RWPE2 (cell line): ENCODE results near the gene GAREM1.

Experiments used
- ATAC-seq: fragments of 200-7000 bp; cut with Tn5 transposase; 3 replicates; pipeline ENCODE4 v1.9.1; 2021; ENCODE audit warnings: low read depth
- DNase-seq: peaks from one replicate; pipeline ENCODE4 v3.0.0-alpha.2; 2020; ENCODE audit warnings: low spot score
- H3K27ac ChIP-seq: fragments of 450-650 bp; 2 replicates; pipeline ENCODE4 v1.5.1; 2017; ENCODE audit warnings: mild to moderate bottlenecking; ENCODE audit not compliant: poor library complexity, severe bottlenecking
- H3K27me3 ChIP-seq: fragments of 250-450 bp; sonication (Bioruptor Pico); 2 replicates; pipeline ENCODE4 v1.5.1; 2021; ENCODE audit warnings: mild to moderate bottlenecking, moderate library complexity; ENCODE audit not compliant: insufficient read depth, poor library complexity, severe bottlenecking
- H3K36me3 ChIP-seq: fragments of 250-450 bp; sonication (Bioruptor Pico); 2 replicates; pipeline ENCODE4 v1.5.1; 2020; ENCODE audit warnings: low read depth, mild to moderate bottlenecking, moderate library complexity
- H3K4me1 ChIP-seq: fragments of 250-450 bp; sonication (Bioruptor Pico); 2 replicates; pipeline ENCODE4 v1.5.1; 2021; ENCODE audit warnings: mild to moderate bottlenecking, moderate library complexity; ENCODE audit not compliant: insufficient read depth, poor library complexity, severe bottlenecking
- H3K4me3 ChIP-seq: fragments of 250-450 bp; sonication (Bioruptor Pico); 2 replicates; pipeline ENCODE4 v1.5.1; 2021; ENCODE audit warnings: mild to moderate bottlenecking, moderate library complexity; ENCODE audit not compliant: severe bottlenecking
- H3K9me3 ChIP-seq: fragments of 250-450 bp; sonication (Bioruptor Pico); 2 replicates; pipeline ENCODE4 v1.5.1; 2021; ENCODE audit warnings: mild to moderate bottlenecking, moderate library complexity; ENCODE audit not compliant: severe bottlenecking
- TF ChIP-seq, protein P1 (sequence below): fragments of 450-650 bp; IDR thresholded peaks from one replicate; pipeline ENCODE4 v1.5.1; 2017; ENCODE audit warnings: mild to moderate bottlenecking, moderate library complexity; ENCODE audit not compliant: poor library complexity, severe bottlenecking

The GAREM1 gene

DNA sequence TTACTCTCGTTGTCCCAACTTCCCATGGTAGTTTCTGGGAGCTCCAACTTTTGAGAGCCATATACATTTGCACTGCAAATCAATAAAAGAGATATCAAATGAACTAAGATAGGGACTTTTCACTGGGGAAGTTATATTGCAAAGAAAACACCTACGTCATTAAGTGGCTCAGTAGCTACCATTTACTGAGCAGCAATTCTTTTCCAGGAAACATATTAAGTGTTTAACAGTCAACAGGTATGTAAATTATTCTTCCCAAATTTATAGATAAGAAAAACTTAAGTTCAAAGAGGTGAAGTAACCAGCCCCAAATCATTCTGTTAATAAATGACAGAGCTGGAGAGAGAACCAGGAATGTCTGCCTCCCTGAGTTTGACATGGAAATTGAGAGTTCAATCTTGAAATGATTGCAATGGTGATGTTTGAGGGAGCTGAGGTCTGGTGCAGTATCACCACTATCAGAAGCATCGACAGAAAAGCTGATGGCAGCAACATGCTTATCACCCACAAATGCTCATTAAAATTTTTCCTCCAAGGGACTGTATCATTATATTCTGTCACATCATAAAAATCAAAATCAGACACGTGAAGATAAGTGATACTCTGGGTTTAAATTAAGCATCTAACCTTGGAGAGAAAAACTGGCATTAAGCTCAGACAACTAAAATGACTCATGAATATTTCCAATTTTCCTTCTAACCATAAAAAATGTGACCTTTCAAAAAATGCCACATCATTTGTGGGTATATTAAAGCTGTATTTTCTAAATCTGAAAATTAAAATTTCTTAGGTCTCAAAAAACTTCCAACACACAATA lies 43.4 kb downstream of the GAREM1 start:
- H3K4me1 ChIP-seq = peaks cover 11% of the 10 kb centered on the region
- TF ChIP-seq, protein P1, sequence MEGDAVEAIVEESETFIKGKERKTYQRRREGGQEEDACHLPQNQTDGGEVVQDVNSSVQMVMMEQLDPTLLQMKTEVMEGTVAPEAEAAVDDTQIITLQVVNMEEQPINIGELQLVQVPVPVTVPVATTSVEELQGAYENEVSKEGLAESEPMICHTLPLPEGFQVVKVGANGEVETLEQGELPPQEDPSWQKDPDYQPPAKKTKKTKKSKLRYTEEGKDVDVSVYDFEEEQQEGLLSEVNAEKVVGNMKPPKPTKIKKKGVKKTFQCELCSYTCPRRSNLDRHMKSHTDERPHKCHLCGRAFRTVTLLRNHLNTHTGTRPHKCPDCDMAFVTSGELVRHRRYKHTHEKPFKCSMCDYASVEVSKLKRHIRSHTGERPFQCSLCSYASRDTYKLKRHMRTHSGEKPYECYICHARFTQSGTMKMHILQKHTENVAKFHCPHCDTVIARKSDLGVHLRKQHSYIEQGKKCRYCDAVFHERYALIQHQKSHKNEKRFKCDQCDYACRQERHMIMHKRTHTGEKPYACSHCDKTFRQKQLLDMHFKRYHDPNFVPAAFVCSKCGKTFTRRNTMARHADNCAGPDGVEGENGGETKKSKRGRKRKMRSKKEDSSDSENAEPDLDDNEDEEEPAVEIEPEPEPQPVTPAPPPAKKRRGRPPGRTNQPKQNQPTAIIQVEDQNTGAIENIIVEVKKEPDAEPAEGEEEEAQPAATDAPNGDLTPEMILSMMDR = no peak
- no peak for DNase-seq
- H3K9me3 ChIP-seq = no peaks in the 10 kb centered on the region
- no peak overlapping the region for H3K4me3 ChIP-seq
- no peak for ATAC-seq
- no peaks in the 10 kb centered on the region for H3K36me3 ChIP-seq
- H3K27me3 ChIP-seq = no peaks in the 10 kb centered on the region
- H3K27ac ChIP-seq = no peak overlapping the region

DNA sequence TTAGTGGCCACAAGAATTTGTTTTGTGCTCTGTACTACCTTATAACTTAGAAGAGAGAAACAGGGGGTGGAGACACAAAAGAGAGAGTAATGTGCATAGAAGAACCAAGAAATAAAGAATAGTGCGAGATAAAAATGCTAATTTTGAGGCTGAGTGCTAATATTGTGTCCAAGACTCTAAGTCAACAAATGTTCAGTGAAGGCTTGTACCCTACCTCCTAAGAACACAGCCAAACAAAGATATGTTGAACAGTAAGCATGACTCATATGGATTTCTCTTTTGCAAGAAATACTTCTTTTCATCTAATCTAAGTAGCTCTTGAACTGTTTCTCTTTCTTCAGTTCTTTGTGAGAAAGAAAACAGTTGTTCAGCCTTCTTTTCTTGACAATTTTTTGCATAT lies 45.2 kb downstream of the GAREM1 start:
- Histone ChIP-seq H3K9me3 (no peaks in the 10 kb centered on the region), H3K27ac (no peak overlapping the region), H3K4me3 (no peak overlapping the region), H3K27me3 (no peaks in the 10 kb centered on the region), H3K4me1 (peaks cover 11% of the 10 kb centered on the region), H3K36me3 (no peaks in the 10 kb centered on the region)
- ATAC-seq (peak; percentile 79), DNase-seq (no peak)
- TF ChIP-seq, protein P1 = no peak

DNA sequence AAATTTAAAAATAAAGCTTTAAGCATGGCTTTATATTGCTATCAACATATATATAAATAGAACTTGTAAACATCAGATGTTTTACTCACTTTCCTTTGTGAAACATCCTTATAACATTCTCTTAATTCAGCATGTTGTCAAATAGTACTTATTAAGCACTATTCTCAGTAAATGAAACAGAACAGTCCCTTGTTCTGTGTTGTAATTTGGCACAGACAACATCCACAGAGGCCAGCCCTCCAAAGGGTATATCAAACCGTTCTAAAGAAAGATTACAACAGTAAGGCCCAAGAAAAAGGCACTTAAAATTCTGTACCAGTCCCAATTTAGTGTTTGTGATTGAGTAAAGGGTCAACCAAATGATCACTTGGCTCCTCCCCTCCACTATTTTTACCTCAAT lies 46.0 kb downstream of the GAREM1 start:
- H3K27me3 ChIP-seq = no peaks in the 10 kb centered on the region
- H3K36me3 ChIP-seq = no peaks in the 10 kb centered on the region

DNA sequence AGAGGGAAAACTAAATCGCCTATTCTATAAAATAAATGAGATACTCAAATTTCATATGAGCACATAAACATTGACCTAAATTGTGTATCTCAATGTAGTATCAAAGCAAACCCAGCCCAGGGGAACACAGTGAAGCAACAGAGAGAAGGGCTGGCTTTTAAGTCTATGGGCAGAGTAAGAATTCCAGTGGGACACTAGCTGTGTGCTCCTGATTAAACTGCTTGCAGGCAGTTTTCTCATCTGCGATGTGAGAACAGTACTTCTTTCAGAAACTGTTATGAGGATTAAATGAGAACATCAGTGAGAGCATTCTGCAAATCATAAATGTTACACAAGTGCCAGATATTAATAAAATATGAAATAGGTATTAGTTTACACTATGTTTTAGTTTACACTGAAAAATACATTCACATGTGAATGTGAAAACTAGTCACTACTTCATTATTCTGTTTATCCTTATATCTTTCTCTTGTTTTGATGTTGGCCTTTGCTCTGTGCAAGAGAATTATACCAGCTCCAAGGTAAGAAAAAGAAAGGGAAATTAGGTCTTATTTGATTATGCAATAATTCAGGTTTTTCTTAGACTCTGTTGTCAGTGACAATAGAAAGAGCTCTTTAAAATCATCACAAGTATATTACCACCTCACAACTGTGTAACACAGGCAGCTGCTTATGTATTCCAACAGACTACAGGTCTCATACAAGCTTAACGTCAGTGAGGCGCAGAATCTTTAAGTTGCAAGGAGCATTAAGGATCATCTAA lies 47.5 kb downstream of the GAREM1 start:
- Histone ChIP-seq H3K4me1 (peaks cover 11% of the 10 kb centered on the region), H3K36me3 (no peaks in the 10 kb centered on the region), H3K27ac (no peak overlapping the region), H3K4me3 (no peak overlapping the region), H3K27me3 (no peaks in the 10 kb centered on the region), H3K9me3 (no peaks in the 10 kb centered on the region)
- ATAC-seq (no peak), DNase-seq (no peak)
- TF ChIP-seq, protein P1 = no peak

More for the DNA sequence above, 46.0 kb downstream of the GAREM1 start:
- TF ChIP-seq, protein P1 = no peak
- ATAC-seq (no peak), DNase-seq (no peak)
- Histone ChIP-seq H3K4me1 (peaks cover 11% of the 10 kb centered on the region), H3K4me3 (no peak overlapping the region), H3K27ac (no peak overlapping the region), H3K9me3 (no peaks in the 10 kb centered on the region)
